SH-SY5Y (cell line): ENCODE data around the gene MPC1.

Experiments used
- GATA2 ChIP-seq: IDR thresholded peaks from 2 replicates; pipeline ENCODE4 v1.6.1; 2011; ENCODE audit warnings: mild to moderate bottlenecking, low read depth, low read length
- GATA3 ChIP-seq: IDR thresholded peaks from 2 replicates; pipeline ENCODE4 v1.6.1; 2011; ENCODE audit warnings: low read depth, mild to moderate bottlenecking, low read length, moderate library complexity

- no peak for TF ChIP-seq GATA2
- no peak for TF ChIP-seq GATA3
Observed at GRCh38 chr6:166406197-166406596, 23.5 kb upstream of the MPC1 start.
